GM23248 (cell line): ENCODE measurements around the gene GUCA2A. TPM values are rescaled to one million over a fixed set of nuclear protein-coding genes. Genes with fewer than 3 reads are reported as not detected.
A peak's percentile ranks its signal among the peaks of the same experiment; 100 is the strongest.

Experiments
- DNase-seq: peaks from one replicate; pipeline ENCODE4 v3.0.0-alpha.2; 2015
- H2AFZ ChIP-seq: fragments of 200-600 bp; sonication (generic); 2 replicates; pipeline ENCODE4 v1.6.1; 2016; ENCODE audit warnings: antibody characterized with exemption
- H3F3A ChIP-seq: fragments of 200-600 bp; sonication (generic); 2 replicates; pipeline ENCODE4 v1.6.1; 2016; ENCODE audit warnings: mild to moderate bottlenecking, antibody characterized with exemption, mixed run types; ENCODE audit not compliant: insufficient read depth
- H3K27ac ChIP-seq: fragments of 200-600 bp; sonication (generic); 2 replicates; pipeline ENCODE4 v1.5.1; 2016; ENCODE audit warnings: mild to moderate bottlenecking
- H3K27me3 ChIP-seq: fragments of 200-600 bp; sonication (generic); replicated peaks from 2 replicates; pipeline ENCODE4 v1.6.1; 2016; ENCODE audit warnings: mild to moderate bottlenecking; ENCODE audit not compliant: insufficient read depth
- H3K36me3 ChIP-seq: fragments of 200-600 bp; sonication (generic); 2 replicates; pipeline ENCODE4 v1.6.1; 2016; ENCODE audit warnings: low read depth, mild to moderate bottlenecking
- H3K4me1 ChIP-seq: fragments of 200-600 bp; sonication (generic); 2 replicates; pipeline ENCODE4 v1.6.1; 2016; ENCODE audit warnings: mild to moderate bottlenecking; ENCODE audit not compliant: insufficient read depth
- H3K4me2 ChIP-seq: fragments of 200-600 bp; sonication (generic); one replicate; pipeline ENCODE4 v1.6.1; 2016; ENCODE audit warnings: mild to moderate bottlenecking; ENCODE audit not compliant: unreplicated experiment
- H3K4me3 ChIP-seq: fragments of 200-600 bp; sonication (generic); 2 replicates; pipeline ENCODE4 v1.5.1; 2016; ENCODE audit warnings: mild to moderate bottlenecking
- H3K79me2 ChIP-seq: fragments of 200-600 bp; sonication (generic); 2 replicates; pipeline ENCODE4 v1.6.1; 2016; ENCODE audit warnings: mild to moderate bottlenecking; ENCODE audit not compliant: insufficient read depth
- H3K9ac ChIP-seq: fragments of 200-600 bp; sonication (generic); 2 replicates; pipeline ENCODE4 v1.6.1; 2016; ENCODE audit warnings: mild to moderate bottlenecking
- H3K9me2 ChIP-seq: fragments of 200-600 bp; sonication (generic); 2 replicates; pipeline ENCODE4 v1.6.1; 2016; ENCODE audit warnings: mixed run types, mild to moderate bottlenecking, moderate library complexity; ENCODE audit not compliant: insufficient read depth
- H3K9me3 ChIP-seq: fragments of 200-600 bp; sonication (generic); one replicate; pipeline ENCODE4 v1.6.1; 2017; ENCODE audit warnings: low read depth
- H4K20me1 ChIP-seq: fragments of 200-600 bp; sonication (generic); 2 replicates; pipeline ENCODE4 v1.6.0; 2016; ENCODE audit not compliant: insufficient read depth
- EZH2 ChIP-seq: fragments of 200-600 bp; sonication (generic); IDR thresholded peaks from 2 replicates; pipeline ENCODE4 v1.6.1; 2018; ENCODE audit warnings: antibody characterized with exemption, mild to moderate bottlenecking; ENCODE audit not compliant: insufficient read depth, poor library complexity, severe bottlenecking
- EZH2phosphoT487 ChIP-seq: fragments of 200-600 bp; sonication (generic); IDR thresholded peaks from 2 replicates; pipeline ENCODE4 v1.6.1; 2018; ENCODE audit warnings: antibody characterized with exemption, moderate library complexity, mild to moderate bottlenecking, low read depth; ENCODE audit not compliant: insufficient read depth
- WGBS, 2 experiments: methylation state at CpG; one replicate each; pipeline ENCODE4 v1.1.6; 2015 to 2017; ENCODE audit warnings: low lambda C conversion rate in 2 of 2, low coverage in 1 of 2; ENCODE audit errors: missing lambda C conversion rate in 2 of 2; 5-methylcytosine and 5-hydroxymethylcytosine counted together
- in situ Hi-C: fragments of 300-500 bp; cut with MboI; formaldehyde crosslinking; loops from 2 replicates; pipeline ENCODE4 v1.15.0; 2020
- polyA plus RNA-seq: library from polyadenylated mRNA; unstranded; fragments of >200 nt; fragmentation: Nextera tagmentation; extraction: Ambion mirVana; gene quantifications from 2 replicates; pipeline ENCODE4 v1.2.1, GENCODE V29; 2016
- total RNA-seq: library from RNA; depleted of rRNA; stranded (reverse); fragments of >200 nt; shearing (Covaris generic); gene quantifications from 2 replicates; pipeline ENCODE4 v1.2.3, GENCODE V29; 2014

Gene GUCA2A
- total and polyA plus RNA-seq, 2 experiments from 2014 or later: not detected

GRCh38 chr1:42191319-42191718 is 26.8 kb upstream of the GUCA2A start:
- H3F3A ChIP-seq: peaks cover 18% of the 10 kb centered on the region
- no peak overlapping the region for H3K4me3 ChIP-seq
- H3K9ac ChIP-seq: no peak overlapping the region
- H3K27ac ChIP-seq: no peak overlapping the region
- H3K9me3 ChIP-seq: no peaks in the 10 kb centered on the region
- in situ Hi-C loops: no loop called here
- H3K4me1 ChIP-seq: peaks cover 7% of the 10 kb centered on the region
- H3K9me2 ChIP-seq: no peaks in the 10 kb centered on the region
- H3K4me2 ChIP-seq: no peak overlapping the region
- no peak overlapping the region for H2AFZ ChIP-seq
- H4K20me1 ChIP-seq: no peaks in the 10 kb centered on the region
- peaks cover 14% of the 10 kb centered on the region; the same call in 1 of the 2 replicates for H3K79me2 ChIP-seq
- H3K36me3 ChIP-seq: peaks cover 38% of the 10 kb centered on the region
- H3K27me3 ChIP-seq: no peaks in the 10 kb centered on the region
- TF ChIP-seq EZH2phosphoT487 (no peak), EZH2 (no peak)
- DNase-seq: no peak
- WGBS, 2 experiments: 89 to 90% methylated on average over 8 of the region's 8 CpGs

- no peaks in the 10 kb centered on the region for H4K20me1 ChIP-seq
- no peaks in the 10 kb centered on the region for H3K27me3 ChIP-seq
- 74 to 82% methylated on average over 6 of the region's 6 CpGs for whole genome bisulfite sequencing, 2 experiments
- H2AFZ ChIP-seq: no peak overlapping the region
- peaks cover 16% of the 10 kb centered on the region for H3K4me1 ChIP-seq
- H3K4me2 ChIP-seq: no peak overlapping the region
- DNase-seq: no peak
- TF ChIP-seq EZH2: no peak
- no peak for TF ChIP-seq EZH2phosphoT487
- peaks cover 14% of the 10 kb centered on the region; the same call in 1 of the 2 replicates for H3K79me2 ChIP-seq
- no peaks in the 10 kb centered on the region for H3K9me3 ChIP-seq
- no peaks in the 10 kb centered on the region for H3K9me2 ChIP-seq
- no peak overlapping the region for H3K4me3 ChIP-seq
- in situ Hi-C loops: no loop called here
- H3K9ac ChIP-seq: no peak overlapping the region
- H3K36me3 ChIP-seq: peaks cover 38% of the 10 kb centered on the region
- H3F3A ChIP-seq: peaks cover 29% of the 10 kb centered on the region
- no peak overlapping the region for H3K27ac ChIP-seq
Measured at GRCh38 chr1:42189931-42190853, 25.6 kb upstream of the GUCA2A start.

- Histone ChIP-seq H3K79me2 (no peaks in the 10 kb centered on the region; the same call in 1 of the 2 replicates), H3K36me3 (peaks cover 35% of the 10 kb centered on the region), H3K9me3 (no peaks in the 10 kb centered on the region), H3F3A (peaks cover 29% of the 10 kb centered on the region), H3K4me2 (peak overlapping the region; percentile 34), H4K20me1 (no peaks in the 10 kb centered on the region), H3K4me3 (0 out of 2 replicates have a peak overlapping the region, but pooled peaks have one; percentile 10), H3K4me1 (peaks cover 16% of the 10 kb centered on the region), H3K27me3 (no peaks in the 10 kb centered on the region), H3K9ac (0 out of 2 replicates have a peak overlapping the region, but pooled peaks have one; percentile 18), H3K9me2 (no peaks in the 10 kb centered on the region), H3K27ac (peak overlapping the region; percentile 28), H2AFZ (no peak overlapping the region)
- WGBS, 2 experiments: 12 to 16% methylated on average over 3 of the region's 3 CpGs
- DNase-seq: peak; percentile 82
- TF ChIP-seq EZH2 (no peak), EZH2phosphoT487 (no peak)
- in situ Hi-C loops: no loop called here
Measured at GRCh38 chr1:42186152-42186551, 21.6 kb upstream of the GUCA2A start.

DNA sequence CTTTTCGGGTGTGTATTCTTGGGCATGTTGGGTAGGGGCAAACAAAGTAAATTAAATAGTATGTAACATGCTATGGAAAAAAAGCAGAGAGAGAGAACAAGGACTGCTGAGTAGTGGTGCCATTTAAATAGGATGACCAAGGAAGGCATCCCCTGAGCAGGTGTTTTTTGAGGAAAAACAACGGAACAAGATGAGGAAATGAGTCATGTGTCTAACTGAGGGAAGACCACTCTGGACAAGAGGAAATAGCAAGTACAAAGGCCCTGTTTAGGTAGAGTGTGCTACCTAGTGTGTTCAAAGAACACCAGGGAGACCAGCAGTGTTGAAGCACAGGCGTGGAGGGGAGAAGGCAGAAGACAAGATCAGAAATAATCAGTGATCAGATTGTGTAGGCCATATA is 20.1 kb upstream of the GUCA2A start:
- Histone ChIP-seq H3K9me3 (no peaks in the 10 kb centered on the region), H3K79me2 (no peaks in the 10 kb centered on the region; the same call in 1 of the 2 replicates), H4K20me1 (no peaks in the 10 kb centered on the region), H3K9ac (no peak overlapping the region), H3K27me3 (no peaks in the 10 kb centered on the region), H3K36me3 (peaks cover 33% of the 10 kb centered on the region), H3K4me1 (peaks cover 16% of the 10 kb centered on the region), H3K4me3 (no peak overlapping the region), H3K9me2 (no peaks in the 10 kb centered on the region), H3F3A (peaks cover 29% of the 10 kb centered on the region), H3K4me2 (no peak overlapping the region), H3K27ac (no peak overlapping the region), H2AFZ (no peak overlapping the region)
- in situ Hi-C loops: no loop called here
- DNase-seq: no peak
- 74 to 84% methylated on average over 3 of the region's 3 CpGs for WGBS, 2 experiments
- TF ChIP-seq EZH2phosphoT487: no peak
- TF ChIP-seq EZH2: no peak
